Midbrain (tissue), 1 donor: Measurements from ENCODE around the gene CTIF.
"Not testable (repeated sequence)": the region's sequence is repeated elsewhere in the genome, so short reads cannot be mapped to it uniquely, and the experiment has no call there.

ENCODE experiments used
- DNase-seq: peaks from one replicate; lab custom pipeline; 2025; lab: John Stamatoyannopoulos, UW

Gene CTIF

DNA sequence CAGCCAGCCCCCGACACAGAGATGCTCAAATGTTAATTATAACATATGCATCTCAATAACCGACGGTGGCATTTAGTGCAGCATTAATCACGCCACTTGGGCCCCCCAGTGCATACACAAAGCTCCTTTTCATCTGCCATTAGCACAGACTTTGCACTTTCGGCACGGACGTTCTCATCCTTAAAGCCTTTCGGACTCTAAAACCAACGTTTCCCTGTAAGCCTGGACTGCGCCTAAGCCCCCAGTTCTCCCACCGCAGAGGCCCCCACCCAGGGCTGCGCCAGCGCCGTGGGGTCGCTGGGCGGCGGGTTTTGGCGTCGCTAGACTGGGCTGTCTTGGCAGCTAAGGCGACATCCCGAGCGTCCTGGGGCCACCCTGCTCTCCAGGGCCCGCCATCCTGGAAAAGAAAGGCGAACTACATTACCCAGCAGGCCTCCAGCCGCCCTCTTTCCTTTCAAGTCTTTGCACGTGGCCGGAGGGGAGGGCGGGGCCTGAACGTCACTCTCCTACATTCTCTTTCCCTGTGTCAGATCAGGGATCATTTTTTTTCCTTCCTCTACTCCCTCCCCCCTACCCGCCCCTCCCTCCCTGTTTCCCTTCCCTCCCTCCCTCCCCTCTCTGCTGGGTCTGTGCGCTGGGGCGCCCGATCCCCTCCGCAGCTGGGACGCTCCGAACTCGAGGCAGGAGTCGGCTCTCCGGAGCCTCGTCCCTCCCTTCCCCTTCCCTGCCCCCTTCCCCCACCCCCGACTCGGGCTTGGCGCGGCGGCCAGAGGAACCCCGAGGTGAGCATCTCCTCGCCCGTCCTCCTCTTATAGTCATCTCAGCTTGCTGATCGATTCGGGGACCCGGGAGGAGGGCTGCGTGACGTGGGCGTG is at the start of gene CTIF:
TSS of gene CTIF (plus strand) at position 501 of the 875 bp plus-strand sequence. CDS start 80,535 bp downstream, outside the sequence.
- peak; percentile 95 for DNase-seq

DNA sequence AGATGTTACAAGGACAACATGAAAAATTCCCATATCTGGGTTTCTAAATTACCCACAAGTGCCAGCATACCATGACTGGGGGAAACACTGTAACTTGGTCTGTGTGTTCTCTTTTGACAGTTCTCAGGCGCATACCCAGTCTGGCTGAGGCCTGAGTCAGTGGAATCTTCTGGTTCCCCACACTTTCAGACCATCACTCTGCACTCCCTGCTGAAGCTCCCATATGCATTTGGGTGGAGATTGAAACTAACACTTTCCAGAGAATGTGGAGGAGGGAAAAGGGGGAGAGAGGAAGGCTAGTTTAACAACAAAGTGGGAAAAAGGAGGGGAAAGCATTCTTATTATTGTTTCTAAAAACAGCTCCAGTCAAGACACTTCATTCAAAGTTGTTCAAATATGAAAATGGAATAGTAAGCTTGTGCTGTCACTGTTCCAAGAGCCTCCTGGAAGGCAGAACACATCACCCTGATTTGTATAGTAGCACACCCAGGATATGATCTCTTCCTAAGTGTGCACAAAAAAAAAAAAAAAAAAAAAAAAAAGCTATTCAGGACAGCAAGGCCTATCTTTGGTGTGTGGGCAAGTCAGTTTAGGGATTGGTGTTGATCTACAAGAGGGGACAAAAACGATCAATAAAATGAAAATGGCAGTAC is 48.1 kb upstream of the CTIF start:
- DNase-seq = no peak

DNA sequence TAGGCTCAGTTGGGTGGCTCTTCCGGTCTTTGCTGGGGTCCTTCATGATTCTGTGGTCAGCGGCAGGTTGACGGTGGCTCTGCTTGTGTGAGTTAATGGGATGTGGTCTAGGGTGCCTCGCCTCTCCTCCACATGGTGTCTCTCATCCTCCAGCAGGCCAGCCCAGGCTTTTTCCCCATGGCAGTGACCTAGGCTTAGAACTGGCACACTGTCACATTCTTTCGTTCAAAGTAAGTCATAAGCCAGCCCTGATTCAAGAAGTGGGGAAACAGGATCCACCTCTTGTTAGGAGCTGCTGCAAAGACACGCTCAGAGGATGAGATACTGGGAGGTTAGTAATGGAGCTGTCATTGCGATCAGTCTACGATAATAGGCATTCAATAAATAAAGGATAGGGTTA is 46.0 kb upstream of the CTIF start:
- DNase-seq = no peak

DNA sequence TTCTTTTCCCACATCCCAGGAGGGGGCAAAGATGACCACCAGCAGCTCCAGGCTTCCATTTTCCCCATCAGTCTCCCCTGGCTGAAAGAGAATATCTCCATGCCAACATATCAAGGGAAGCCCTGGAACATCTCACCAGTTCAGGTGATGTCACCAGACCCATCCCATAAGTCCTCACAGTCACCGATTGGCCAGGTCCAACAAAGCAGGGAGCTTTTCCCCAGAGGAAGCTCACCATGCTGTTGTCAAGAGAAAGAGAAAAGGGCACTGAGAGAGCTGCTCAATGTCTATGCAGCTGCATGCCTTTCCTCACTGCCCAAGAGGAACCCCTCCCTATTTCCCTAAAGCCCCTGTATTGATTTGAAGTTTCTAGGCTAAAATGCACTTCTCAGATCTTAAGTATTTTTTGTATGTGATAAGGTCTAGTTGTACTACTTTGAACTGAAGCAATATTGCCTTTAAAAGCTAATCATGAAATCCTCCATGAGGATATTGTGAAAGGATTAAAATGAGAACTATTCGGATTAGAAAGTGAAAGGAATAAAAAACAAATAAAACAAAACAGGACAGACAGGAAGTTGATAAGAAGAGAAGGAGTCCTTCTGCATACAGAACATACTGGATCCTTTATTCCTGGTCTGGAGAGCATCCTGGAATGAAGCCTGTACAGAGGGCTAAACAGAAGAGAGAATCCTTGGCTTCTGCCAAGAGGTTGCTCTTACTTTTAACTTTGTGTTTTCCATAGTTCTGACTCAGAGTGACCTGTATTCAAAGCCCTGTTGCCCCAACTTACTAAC is 45.2 kb upstream of the CTIF start:
- DNase-seq = no peak

DNA sequence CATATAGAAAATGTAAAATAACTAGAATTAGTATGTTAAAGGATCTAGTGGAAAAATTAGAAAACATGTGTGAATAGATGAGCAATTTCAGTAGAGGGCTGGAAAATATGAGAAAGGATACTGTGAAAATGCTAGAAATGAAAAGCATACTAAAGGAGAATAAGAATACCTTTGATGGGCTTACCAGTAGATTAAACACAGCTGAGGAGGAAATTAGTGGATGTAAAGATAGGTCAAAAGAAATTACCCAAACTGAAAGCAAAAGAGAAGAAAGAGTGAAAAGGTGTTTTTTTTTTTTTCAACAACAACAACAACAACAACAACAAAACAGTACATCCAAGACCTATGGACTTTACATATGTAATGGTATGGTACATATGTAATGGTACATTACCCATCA is 41.0 kb upstream of the CTIF start:
- DNase-seq = no peak

DNA sequence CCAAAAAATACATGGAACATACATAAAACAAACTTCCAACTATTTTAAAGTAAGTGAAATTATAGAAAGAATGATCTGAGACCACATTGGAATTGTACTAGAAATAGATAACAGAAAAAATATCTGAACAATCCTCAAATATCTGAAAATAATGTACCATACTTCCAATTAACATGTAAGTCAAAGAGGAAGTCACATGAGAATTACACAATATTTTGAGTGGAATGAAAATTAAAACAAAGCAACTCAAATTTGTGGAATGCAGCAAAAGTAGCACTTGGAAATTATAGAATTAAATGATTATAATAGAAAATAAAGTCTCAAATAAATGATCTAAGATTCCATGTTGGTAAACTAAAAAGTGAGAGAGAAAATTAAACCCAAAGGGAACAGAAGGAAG is 38.3 kb upstream of the CTIF start:
- no peak for DNase-seq

DNA sequence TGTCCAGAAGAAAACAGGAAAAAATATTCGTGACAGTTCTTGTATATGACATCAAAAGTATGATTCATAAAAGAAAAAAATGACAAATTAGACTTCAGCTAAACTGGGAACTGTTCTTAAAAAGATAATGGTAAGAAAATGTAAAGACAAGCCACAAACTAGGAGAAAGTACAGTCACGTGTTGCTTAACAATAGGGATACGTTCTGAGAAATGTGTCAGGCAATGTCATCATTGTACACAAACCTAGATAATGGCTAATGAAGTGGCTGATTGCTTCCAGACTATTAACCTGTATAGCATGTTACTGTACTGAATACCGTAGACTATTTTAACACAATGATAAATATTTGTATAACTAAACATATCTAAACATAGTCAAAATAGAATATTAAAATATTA is 35.9 kb upstream of the CTIF start:
- DNase-seq = no peak

DNA sequence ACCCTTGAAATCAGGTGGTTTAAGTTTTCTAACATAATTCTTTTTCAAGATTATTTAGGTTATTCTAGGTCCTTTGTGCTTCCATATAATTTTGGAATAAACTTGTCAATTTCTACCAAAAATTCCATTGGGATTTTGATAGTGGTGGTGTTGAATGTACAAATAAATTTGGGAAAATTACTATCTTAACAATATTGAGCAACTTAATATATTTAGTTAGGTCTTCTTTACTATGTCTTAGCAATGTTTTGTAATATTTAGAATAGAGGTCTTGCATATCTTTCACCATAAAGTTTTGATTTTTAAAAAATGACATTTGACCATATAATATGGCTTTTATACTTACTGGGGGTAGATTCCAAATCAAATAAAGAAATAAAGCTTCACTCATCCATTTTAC is 34.0 kb upstream of the CTIF start:
- no peak for DNase-seq

DNA sequence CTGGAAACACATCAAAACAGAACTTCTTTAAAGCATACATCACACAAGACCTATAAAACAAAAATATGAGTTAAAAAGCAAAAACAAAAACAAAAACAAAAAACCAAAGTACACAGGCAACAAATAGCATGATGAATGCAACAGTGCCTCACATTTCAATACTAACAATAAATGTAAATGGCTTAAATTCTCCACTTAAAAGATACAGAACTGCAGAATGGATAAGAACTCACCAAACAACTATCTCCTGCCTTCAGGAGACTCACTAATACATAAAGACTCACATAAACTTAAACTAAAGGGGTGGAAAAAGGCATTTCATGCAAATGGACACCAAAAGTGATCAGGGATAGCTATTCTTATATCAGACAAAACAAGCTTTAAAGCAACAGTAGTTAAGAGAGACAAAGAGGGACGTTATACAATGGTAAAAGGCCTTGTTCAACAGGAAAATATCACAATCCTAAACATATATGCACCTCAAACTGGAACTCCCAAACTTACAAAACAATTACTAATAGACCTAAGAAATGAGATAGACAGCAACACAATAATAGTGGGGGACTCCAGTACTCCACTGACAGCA is 31.8 kb upstream of the CTIF start:
- DNase-seq = not testable (repeated sequence)

DNA sequence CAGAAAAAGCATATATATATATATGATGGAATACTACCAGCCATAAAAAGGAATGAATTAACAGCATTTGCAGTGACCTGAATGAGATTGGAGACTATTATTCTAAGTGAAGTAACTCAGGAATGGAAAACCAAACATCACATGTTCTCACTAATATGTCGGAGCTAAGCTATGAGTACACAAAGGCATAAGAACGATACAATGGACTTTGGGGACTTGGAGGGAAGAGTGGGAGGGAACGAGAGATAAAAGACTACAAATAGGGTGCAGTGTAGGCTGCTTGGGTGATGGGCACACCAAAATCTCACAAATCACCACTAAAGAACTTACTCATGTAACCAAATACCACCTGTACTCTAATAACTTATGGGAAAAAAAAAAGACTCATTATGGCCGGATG is 26.3 kb upstream of the CTIF start:
- DNase-seq = not testable (repeated sequence)

DNA sequence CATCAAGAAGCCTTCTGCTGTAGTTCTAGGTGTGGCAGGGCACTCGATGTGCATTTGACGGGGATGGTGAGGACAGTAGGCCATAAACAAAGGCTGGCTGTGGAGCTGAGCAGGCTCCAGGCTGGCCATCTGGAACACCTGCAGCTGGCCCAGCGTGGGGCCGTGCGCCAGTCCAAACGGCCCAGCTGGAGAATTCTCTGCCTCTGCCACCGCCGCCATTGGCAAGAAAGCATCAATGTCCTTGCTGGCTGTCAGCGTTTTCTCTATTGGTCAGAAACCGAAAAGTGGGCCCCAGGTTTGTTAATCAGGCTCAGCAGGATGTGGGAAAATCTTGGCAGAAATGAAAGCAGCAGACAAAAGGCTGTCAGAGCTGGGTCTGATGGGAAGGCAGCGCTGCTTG is 24.0 kb upstream of the CTIF start:
- peak; percentile 81 for DNase-seq

DNA sequence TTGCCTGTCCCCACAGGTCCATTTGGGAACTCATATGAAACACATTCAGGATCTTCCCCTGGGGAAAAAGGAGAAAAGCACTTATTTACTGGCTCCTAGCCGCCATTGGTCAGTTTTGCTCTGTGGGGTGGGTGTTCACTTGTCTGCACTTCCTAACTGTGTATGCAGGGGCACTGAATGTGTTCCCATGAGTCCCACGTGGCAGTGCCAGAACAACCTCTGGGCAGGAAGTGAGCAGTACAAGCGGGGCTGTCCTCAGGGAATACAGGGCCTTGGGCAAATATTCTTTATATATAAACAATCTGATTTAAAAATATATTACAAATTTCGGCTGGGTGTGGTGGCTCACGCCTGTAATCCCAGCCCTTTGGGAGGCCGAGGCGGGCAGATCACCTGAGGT is 21.8 kb upstream of the CTIF start:
- no peak for DNase-seq

DNA sequence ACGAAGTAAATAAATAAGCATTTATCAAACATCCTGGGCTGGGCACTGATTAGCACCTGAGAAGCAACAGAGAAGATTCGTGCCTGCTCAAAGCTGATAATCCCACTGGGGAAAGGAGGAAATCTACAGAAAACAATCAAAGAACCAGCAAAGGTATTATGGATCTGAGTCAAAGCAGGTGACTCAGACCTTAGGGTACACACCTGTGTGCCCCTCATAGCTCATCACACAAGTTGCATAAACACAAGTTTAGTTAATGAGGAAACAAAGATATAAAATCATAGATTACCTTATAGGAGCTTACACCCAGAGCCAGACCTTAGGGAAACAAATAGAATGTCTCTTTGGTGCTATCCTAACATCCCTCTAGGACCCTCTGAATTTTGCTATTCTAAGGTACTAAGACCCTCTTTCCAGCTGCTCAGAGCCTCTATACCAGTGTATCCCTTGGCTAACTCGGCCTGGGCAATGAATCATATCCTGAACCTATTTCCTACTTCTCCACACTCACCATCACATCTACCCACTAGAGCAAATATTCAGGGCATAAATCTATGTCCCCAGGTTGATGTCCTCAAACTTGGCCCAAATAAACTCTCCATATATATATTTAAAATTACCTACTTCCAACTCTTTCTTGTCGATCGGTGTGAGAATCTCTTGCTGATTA is 19.3 kb upstream of the CTIF start:
- no peak for DNase-seq

DNA sequence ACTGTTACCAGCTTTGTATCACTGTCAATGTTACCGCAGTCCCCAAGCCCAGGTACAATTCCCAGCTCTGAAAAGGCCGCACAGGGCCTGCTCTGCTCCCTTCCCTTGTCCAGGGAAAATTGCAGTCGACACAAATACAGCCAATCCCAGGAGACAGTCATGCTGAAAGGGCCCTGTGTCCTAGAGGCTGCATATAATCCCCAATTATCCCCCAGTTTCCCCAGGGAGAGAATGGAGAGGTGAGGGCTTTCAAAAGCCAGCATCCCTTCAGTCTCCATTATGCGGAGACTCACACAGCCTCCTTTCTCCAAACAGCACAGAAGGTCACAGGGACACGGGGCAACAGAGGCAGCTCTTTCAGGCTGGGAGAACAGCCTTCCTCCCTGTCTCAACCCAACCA is 17.1 kb upstream of the CTIF start:
- DNase-seq = no peak

DNA sequence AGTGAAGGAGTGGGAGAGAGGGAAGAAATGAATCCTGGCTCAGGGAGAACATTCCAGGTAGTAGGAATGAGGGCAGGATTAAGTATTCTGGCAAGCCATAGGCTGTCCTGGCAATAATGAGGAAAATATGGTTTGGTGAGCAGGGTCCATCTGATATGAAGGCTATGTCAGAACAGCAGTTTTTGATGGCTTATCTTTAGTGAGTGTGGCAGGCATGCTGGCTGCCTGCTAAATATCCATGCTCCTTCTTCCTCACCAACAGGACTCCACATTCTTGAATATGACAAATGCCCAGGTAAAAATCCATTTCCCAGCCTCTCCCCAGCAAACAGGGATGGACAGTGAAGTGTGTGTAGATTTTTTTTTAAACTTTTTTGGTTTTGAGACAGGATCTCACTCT is 13.2 kb upstream of the CTIF start:
- no peak for DNase-seq

DNA sequence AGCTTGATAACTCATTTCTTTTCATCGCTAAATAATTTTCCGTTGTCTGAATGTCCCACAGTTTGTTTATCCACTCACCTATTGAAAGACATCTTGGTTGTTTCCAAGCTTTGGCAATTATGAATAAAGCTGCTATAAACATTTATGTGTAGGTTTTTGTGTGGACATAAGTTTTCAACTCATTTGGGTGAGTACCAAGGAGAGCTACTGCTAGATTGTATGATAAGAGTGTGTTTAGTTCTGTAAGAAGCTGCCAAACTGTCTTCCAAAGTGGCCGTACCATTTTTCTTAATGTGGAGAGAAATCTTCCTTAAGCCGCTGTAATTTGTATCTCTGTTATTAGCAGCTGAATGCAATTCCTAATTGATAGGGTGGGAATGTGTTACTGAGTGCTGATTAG is 11.4 kb upstream of the CTIF start:
- no peak for DNase-seq

DNA sequence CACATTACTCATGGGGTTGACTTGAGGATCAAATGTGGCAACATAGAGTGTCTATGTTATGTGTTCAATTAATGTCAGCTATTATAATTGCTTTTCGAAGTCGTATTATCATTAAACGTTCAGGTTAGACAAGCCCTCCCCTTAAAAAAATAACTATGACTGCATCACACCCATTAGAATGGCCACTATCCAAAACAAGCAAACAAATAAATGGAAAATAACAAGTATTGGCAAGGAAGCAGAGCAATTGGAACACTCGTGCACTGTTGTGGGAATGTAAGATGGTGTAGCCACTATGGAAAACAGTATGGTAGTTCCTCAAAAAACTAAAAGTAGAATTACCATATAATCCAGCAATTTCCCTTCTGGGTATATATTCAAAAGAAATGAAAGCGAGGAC is 10.0 kb upstream of the CTIF start:
- DNase-seq = no peak

DNA sequence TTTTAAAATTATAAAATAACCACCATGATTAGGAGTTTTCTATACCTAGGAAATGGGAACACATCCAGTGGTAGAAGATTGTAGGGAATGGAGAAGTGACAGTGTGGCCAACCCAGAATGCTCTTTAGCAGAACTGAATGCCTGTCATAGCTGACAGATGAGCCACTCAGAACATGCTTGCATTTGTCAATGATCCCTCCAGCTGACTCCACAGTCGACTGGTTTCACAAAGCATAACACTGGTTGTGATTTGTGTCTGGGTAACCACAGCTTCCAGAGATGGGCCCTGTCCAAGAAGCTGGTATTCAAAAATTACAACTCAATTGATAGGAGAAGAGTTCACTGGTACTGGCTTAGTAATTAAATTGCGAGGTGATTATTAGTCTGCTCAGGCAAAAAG is 9.0 kb upstream of the CTIF start:
- no peak for DNase-seq

DNA sequence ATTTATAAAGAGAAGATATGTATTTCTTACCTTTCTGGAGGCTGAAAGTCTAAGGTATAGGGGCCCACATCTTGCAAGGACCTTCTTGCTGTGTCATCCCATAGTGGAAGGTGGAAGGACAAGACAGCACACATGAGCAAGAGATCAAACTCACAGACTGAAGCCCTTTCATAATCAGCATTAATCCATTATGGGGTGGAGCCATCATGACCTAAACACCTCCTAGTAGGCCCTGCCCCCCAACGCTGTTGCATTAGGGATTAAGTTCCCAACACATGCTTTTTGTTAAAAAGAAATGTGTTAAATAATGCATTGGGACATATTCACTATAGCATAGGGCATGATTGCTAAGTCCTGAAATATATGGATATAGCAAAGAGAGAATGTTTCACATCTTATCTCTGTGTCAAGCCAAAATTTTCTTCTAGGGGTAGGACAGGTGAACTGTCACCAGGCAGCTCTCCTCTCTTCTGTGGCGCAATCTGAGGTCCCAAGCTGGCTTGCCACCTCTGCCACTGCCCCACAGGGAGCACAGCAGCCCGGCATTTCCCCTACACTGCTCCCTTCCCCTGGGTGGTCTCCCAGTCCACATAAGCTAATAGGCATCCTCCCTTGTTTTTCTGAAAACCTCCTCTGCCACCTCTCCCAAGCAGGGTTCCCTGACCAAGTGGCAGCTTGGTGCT is 8.3 kb upstream of the CTIF start:
- no peak for DNase-seq

DNA sequence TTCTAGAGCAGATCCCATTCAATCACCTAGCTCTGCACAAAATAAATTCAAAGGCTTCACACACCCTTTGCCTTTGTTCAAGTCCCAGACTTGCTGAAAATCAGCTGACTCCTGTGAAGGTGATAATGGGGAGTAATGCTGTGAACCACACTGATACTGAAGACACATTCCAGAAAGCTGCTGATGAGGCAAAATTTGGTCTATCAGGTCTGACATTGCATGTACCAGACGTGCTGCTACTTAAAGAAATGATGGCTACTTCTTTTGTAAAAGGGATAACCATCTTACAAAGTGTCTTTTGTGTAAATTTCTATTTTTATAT is 7.8 kb upstream of the CTIF start:
- DNase-seq = no peak

DNA sequence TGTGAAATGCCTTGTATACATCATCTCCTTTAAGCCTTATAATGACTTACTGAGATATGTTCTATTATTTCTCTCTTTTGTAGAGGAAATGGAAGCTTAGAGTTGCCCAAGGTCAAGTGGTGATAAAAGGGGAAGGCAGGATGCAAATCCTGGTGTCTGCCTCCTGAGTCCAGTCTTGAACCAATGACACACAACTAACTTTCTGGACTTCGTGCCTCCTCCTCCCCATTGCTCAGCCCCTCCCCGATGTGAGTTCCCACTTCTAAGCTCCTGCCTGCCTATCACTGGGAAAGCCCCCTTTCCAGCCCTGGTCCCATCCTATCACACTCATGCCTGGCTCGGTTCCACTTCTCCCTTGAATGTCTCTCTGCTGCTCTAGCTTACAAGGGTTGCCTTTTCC is 6.9 kb upstream of the CTIF start:
- DNase-seq = no peak
